ENCODE results near the gene PGAM5. TPM values are rescaled to one million over a fixed set of nuclear protein-coding genes. Genes with fewer than 3 reads are reported as not detected.

The PGAM5 gene
- total and polyA plus RNA-seq, 2 of the 4 experiments (the other 2 are of a cell fraction), result 25.2 to 37.8 TPM

DNA sequence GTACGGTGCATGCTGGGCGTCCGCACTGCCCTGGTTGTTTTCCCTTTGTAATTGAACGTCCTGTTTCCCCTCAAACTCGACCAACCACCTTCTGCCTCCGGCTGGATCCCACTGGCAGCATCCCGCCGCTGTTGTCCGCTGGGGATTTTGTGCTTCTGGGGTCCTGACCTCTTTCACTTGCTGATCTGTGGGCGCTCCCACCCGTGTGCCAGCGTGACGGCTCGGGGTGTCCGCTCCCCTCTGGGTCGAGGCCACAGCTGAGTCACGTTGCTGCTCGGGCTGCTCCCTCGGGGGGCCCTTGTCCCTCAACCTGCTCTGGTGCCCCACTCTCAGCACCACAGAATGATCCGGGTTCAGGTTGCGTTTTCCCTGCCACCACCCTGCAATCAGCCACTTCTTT is 8.0 kb downstream of the PGAM5 start:
- Histone ChIP-seq H3K4me2 (ENCODE audit: low read depth, low read length) (no peak overlapping the region), H2AK9ac (replicated peaks; ENCODE audit: low read depth, low read length, poor library complexity) (no peak overlapping the region), H2AFZ (replicated peaks; ENCODE audit: low read length, poor library complexity) (no peak overlapping the region), H3K4ac (ENCODE audit: low read depth, low read length) (no peak overlapping the region), H3K14ac (replicated peaks; ENCODE audit: low read depth, low read length) (no peak overlapping the region), H4K20me1 (ENCODE audit: insufficient read depth, low read length) (peaks cover 17% of the 10 kb centered on the region), H2AK5ac (ENCODE audit: low read depth, low read length) (no peak overlapping the region), H4K8ac (ENCODE audit: low read depth in 2 of 2, low read length in 2 of 2) (no peak overlapping the region), H3K56ac (ENCODE audit: extremely low read depth, insufficient read depth, low read length) (no peak overlapping the region), H3K9me3 (ENCODE audit: control insufficient read depth, insufficient read depth, low read length) (no peaks in the 10 kb centered on the region), H4K5ac (ENCODE audit: low read depth, low read length) (no peak overlapping the region), H2BK15ac (ENCODE audit: low read depth, low read length) (no peak overlapping the region), H3K36me3 (ENCODE audit: control insufficient read depth, insufficient read depth, low read length) (peaks cover 54% of the 10 kb centered on the region), H4K91ac (ENCODE audit: insufficient read depth, low read depth, low read length) (no peak overlapping the region), H3K27me3 (ENCODE audit: control insufficient read depth, insufficient read depth, low read length) (no peaks in the 10 kb centered on the region), H3K18ac (ENCODE audit: low read depth, low read length) (no peak overlapping the region), H3K9me1 (ENCODE audit: insufficient read depth, low read length) (no peaks in the 10 kb centered on the region), H3K4me1 (ENCODE audit: control insufficient read depth, insufficient read depth, low read length) (no peaks in the 10 kb centered on the region), H3K9ac (ENCODE audit: low read depth, low read length) (no peak overlapping the region), H2BK20ac (ENCODE audit: low read depth, low read length) (no peak overlapping the region), H3K27ac (ENCODE audit: insufficient read depth, low read length) (no peak overlapping the region), H2BK5ac (ENCODE audit: low read depth, low read length, poor library complexity, severe bottlenecking) (no peak overlapping the region), H3K79me1 (ENCODE audit: low read depth in 1 of 2, low read length in 2 of 2) (peaks cover 17 to 38% of the 10 kb centered on the region in 2 experiments), H3K4me3 (ENCODE audit: insufficient read depth, low read depth, low read length) (no peak overlapping the region), H2BK120ac (ENCODE audit: low read depth, low read length) (no peak overlapping the region), H3K23ac (ENCODE audit: low read depth, low read length) (no peak overlapping the region)
- CTCF ChIA-PET, result no interaction called here
- no TSS peak for BruUV-seq (replicated peaks)
- intact Hi-C loops (cut with micrococcal nuclease), result no loop called here
- TF ChIP-seq FOS (IDR thresholded peaks at IDR 0.05; ENCODE audit: low read depth, low read length), result no peak
- TF ChIP-seq MXI1 (IDR thresholded peaks at IDR 0.05; ENCODE audit: borderline replicate concordance, low read depth, low read length), result no peak
- no peak for TF ChIP-seq CHD1 (IDR thresholded peaks at IDR 0.05; ENCODE audit: low read depth, low read length)
- TF ChIP-seq MAZ (IDR thresholded peaks at IDR 0.05; ENCODE audit: borderline replicate concordance, low read depth, low read length), result no peak
- no peak for TF ChIP-seq CTCF (conservative IDR thresholded peaks at IDR 0.05; ENCODE audit: low read depth, low read length)
- no peak for TF ChIP-seq BHLHE40 (IDR thresholded peaks at IDR 0.05; ENCODE audit: low read depth, low read length)
- no peak for TF ChIP-seq NFE2L2 (IDR thresholded peaks at IDR 0.05; ENCODE audit: low read depth, low read length)
- TF ChIP-seq RCOR1 (IDR thresholded peaks at IDR 0.05; ENCODE audit: insufficient replicate concordance, low read length), result no peak
- 95% methylated on average over 9 of the region's 21 CpGs; no CpG with 5 or more reads in 1 of the 2 experiments for WGBS, 2 experiments (ENCODE audit: extremely low coverage in 2 of 2, insufficient read length in 1 of 2)
- in situ Hi-C loops (cut with MboI; ENCODE audit: low sequenced_read_pairs), result no loop called here
- no peak for DNase-seq
- POLR2A ChIA-PET (ENCODE audit: unreplicated experiment), result no interaction called here
- dilution Hi-C loops (cut with HindIII; ENCODE audit: low sequenced_read_pairs, unreplicated experiment), result no loop called here
- no peak for ATAC-seq (ENCODE audit: low read depth)
